Pancreas (tissue), 10 donors: ENCODE data around the gene CMTM5. TPM values are rescaled to one million over a fixed set of nuclear protein-coding genes. Genes with fewer than 3 reads are reported as not detected.
"Not testable (repeated sequence)": the region's sequence is repeated elsewhere in the genome, so short reads cannot be mapped to it uniquely, and the experiment has no call there.

Experiments
- ATAC-seq, 4 donors: fragments of 200-7000 bp; cut with Tn5 transposase; one replicate each; pipeline versions ENCODE4 v1.8.0 to v1.9.1; 2020; ENCODE audit warnings: mild to moderate bottlenecking in 4 of 4, moderate library complexity in 4 of 4
- DNase-seq, 6 donors: peaks; one replicate each; pipeline ENCODE4 v3.0.0-alpha.2; 2020
- FAIRE-seq: peaks from 2 replicates; lab custom pipeline; 2012; peaks lifted over from hg19 to GRCh38; lab: Jason Lieb, UNC
- H3K27ac ChIP-seq, 4 donors: fragments of 200-600 bp; sonication (generic); 1 replicate in 3 of 4; 2 replicates in 1 of 4; pipeline versions ENCODE4 v1.5.0 to v1.8.0; 2020
- H3K27me3 ChIP-seq, 4 donors: fragments of 200-600 bp; one replicate each; pipeline ENCODE4 v1.8.0; 2021
- H3K36me3 ChIP-seq, 3 donors: fragments of 200-600 bp; sonication (generic) in 1 of 3; one replicate each; pipeline versions ENCODE4 v1.5.0 to v1.8.0; 2020 to 2021
- H3K4me1 ChIP-seq, 3 donors: fragments of 200-600 bp; one replicate each; pipeline ENCODE4 v1.8.0; 2021
- H3K4me3 ChIP-seq, 4 donors: fragments of 200-600 bp; sonication (generic) in 2 of 4; one replicate each; pipeline versions ENCODE4 v1.5.0 to v1.8.0; 2020 to 2021
- H3K9me3 ChIP-seq, 4 donors: fragments of 200-600 bp; one replicate each; pipeline ENCODE4 v1.8.0; 2021
- CTCF ChIP-seq, 4 donors: fragments of 200-600 bp; sonication (generic) in 3 of 4; IDR thresholded peaks; one replicate each; pipeline versions ENCODE4 v1.5.0 to v1.8.0; 2021; ENCODE audit warnings: antibody characterized with exemption in 4 of 4
- WGBS, 2 donors: extraction: QIAGEN DNeasy Blood & Tissue Kit; methylation state at CpG; one replicate each; pipeline ENCODE4 v1.1.7; 2013; 5-methylcytosine and 5-hydroxymethylcytosine counted together
- intact Hi-C, 3 donors: fragments of 100-400 bp; cut with DNase I; formaldehyde crosslinking; loops; one replicate each; pipeline versions ENCODE4 v1.11.1 to v1.14.2; 2022
- polyA plus RNA-seq, 2 donors: library from polyadenylated mRNA; stranded (reverse); fragments of 200-250 nt; gene quantifications; one replicate each; pipeline ENCODE4 v1.2.3, GENCODE V29; 2013
- total RNA-seq, 6 donors: library from RNA; stranded (reverse); fragmentation: NEBNext Ultra II Directional in 4 of 6; extraction: Animal tissue kit (Norgen Biotek cat#: 25700) in 4 of 6; gene quantifications; one replicate each; pipeline versions ENCODE4 v1.2.1 to v1.2.4, GENCODE V29; 2021 to 2023
- donor health status: healthy with polysubstance abuse.
- donor health status: DM: no; HTN: no; CAD: no; lungs with moderate emphysema.
- donor health status: DM: no; HTN: no; CAD: no.
- donor health status: control.
- donor health status: control.
- donor health status: Bipolar disorder and iron deficiency.
- donor health status: DM: yes; HTN: yes; CAD: no.
- donor health status: DM: no; HTN: no; CAD: no.
- donor health status: DM: no; HTN: no; CAD: no.
- donor health status: DM: yes; HTN: yes; CAD: no.

The CMTM5 gene
- total and polyA plus RNA-seq, 8 donors: 0.16 to 0.53 (median 0.25) TPM; not detected in 5

- Histone ChIP-seq H3K36me3 (no peaks in the 10 kb centered on the region), H3K4me3 (peak overlapping the region; percentile 23 to 55 (median 34)), H3K27me3 (no peaks in the 10 kb centered on the region), H3K27ac (no peak overlapping the region), H3K4me1 (peaks cover 0 to 4% (median 0%) of the 10 kb centered on the region in 3 donors), H3K9me3 (no peaks in the 10 kb centered on the region)
- DNase-seq (peak in 1 of 6 donors; percentile 23), FAIRE-seq (no peak), ATAC-seq (peak; percentile 44 to 66 (median 56))
- no peak for TF ChIP-seq CTCF (IDR thresholded peaks at IDR 0.05)
- intact Hi-C loops: no loop called here
- 38 to 40% methylated on average over 20 to 21 of the region's 21 CpGs for WGBS, 2 donors
Observed at GRCh38 chr14:23415821-23416778, 39.3 kb downstream of the CMTM5 start.

GRCh38 chr14:23416801-23417200 lies 40.0 kb downstream of the CMTM5 start:
- no peak for DNase-seq
- Histone ChIP-seq H3K4me3 (peak overlapping the region in 1 of 4 donors; percentile 55), H3K4me1 (peaks cover 0 to 4% (median 0%) of the 10 kb centered on the region in 3 donors), H3K27me3 (no peaks in the 10 kb centered on the region), H3K9me3 (no peaks in the 10 kb centered on the region), H3K36me3 (no peaks in the 10 kb centered on the region), H3K27ac (no peak overlapping the region)
- 90 to 93% methylated on average over 11 of the region's 11 CpGs for WGBS, 2 donors
- TF ChIP-seq CTCF (IDR thresholded peaks at IDR 0.05): no peak
- ATAC-seq: no peak
- FAIRE-seq: no peak
- intact Hi-C loops: no loop called here

GRCh38 chr14:23417269-23417668 lies 40.4 kb downstream of the CMTM5 start:
- H3K27me3 ChIP-seq, H3K4me1 ChIP-seq, DNase-seq, H3K4me3 ChIP-seq, H3K27ac ChIP-seq, intact Hi-C loops, H3K36me3 ChIP-seq, H3K9me3 ChIP-seq, ATAC-seq, FAIRE-seq: not testable (repeated sequence)
- 92 to 93% methylated on average over 12 of the region's 12 CpGs for WGBS, 2 donors

- FAIRE-seq: no peak
- WGBS, 2 donors: 93 to 94% methylated on average over 21 of the region's 21 CpGs
Observed at GRCh38 chr14:23418021-23418420, 41.2 kb downstream of the CMTM5 start.

GRCh38 chr14:23419646-23420045 lies 42.8 kb downstream of the CMTM5 start:
- H3K36me3 ChIP-seq, H3K27ac ChIP-seq, H3K9me3 ChIP-seq, H3K4me3 ChIP-seq, intact Hi-C loops, ATAC-seq, DNase-seq, H3K27me3 ChIP-seq, H3K4me1 ChIP-seq, FAIRE-seq: not testable (repeated sequence)
- WGBS, 2 donors: 73 to 88% methylated on average over 3 to 4 of the region's 17 CpGs

More at GRCh38 chr14:23418021-23418420, 41.2 kb downstream of the CMTM5 start:
- ATAC-seq: no peak
- intact Hi-C loops: no loop called here
- Histone ChIP-seq H3K9me3 (no peaks in the 10 kb centered on the region), H3K4me3 (no peak overlapping the region), H3K27me3 (no peaks in the 10 kb centered on the region), H3K27ac (no peak overlapping the region), H3K36me3 (no peaks in the 10 kb centered on the region), H3K4me1 (peaks cover 0 to 4% (median 0%) of the 10 kb centered on the region in 3 donors)
- TF ChIP-seq CTCF (IDR thresholded peaks at IDR 0.05): no peak
- DNase-seq: no peak

GRCh38 chr14:23421594-23421993 lies 44.7 kb downstream of the CMTM5 start:
- Histone ChIP-seq H3K4me3 (no peak overlapping the region), H3K4me1 (no peaks in the 10 kb centered on the region), H3K9me3 (no peaks in the 10 kb centered on the region), H3K27ac (no peak overlapping the region), H3K36me3 (no peaks in the 10 kb centered on the region), H3K27me3 (no peaks in the 10 kb centered on the region)
- intact Hi-C loops: no loop called here
- ATAC-seq (no peak), FAIRE-seq (no peak), DNase-seq (no peak)
- no peak for TF ChIP-seq CTCF (IDR thresholded peaks at IDR 0.05)
